ENCODE results near the gene CISD1.

GRCh38 chr10:58320351-58321049 lies 51.5 kb downstream of the CISD1 start:
- no peak for TF ChIP-seq EZH2 (IDR thresholded peaks at IDR 0.05; ENCODE audit: insufficient read depth, poor library complexity, severe bottlenecking)
- no peak for TF ChIP-seq EZH2phosphoT487 (IDR thresholded peaks at IDR 0.05; ENCODE audit: insufficient read depth, low read depth)
